HG03045 (cell line): ENCODE measurements around the gene CDH1.
A peak's percentile ranks its signal among the peaks of the same experiment; 100 is the strongest.

Experiments
- ATAC-seq: cut with Tn5 transposase; IDR thresholded peaks from one replicate; pipeline ENCODE4 v1.9.1; 2021; ENCODE audit warnings: mild to moderate bottlenecking, moderate library complexity; ENCODE audit not compliant: unreplicated experiment

Gene CDH1

GRCh38 chr16:68843482-68844210, 106.6 kb downstream of the CDH1 start, which contains the start of gene TANGO6:
Gene TANGO6 (plus strand): TSS chr16:68843531. CDS start chr16:68843618, 87 bp downstream.
- ATAC-seq: peak; percentile 87

- no peak for ATAC-seq
Observed at GRCh38 chr16:68844211-68844564, 107.1 kb downstream of the CDH1 start.

GRCh38 chr16:68848786-68849185, 111.7 kb downstream of the CDH1 start:
- no peak for ATAC-seq

GRCh38 chr16:68850481-68850880, 113.4 kb downstream of the CDH1 start:
- no peak for ATAC-seq

- no peak for ATAC-seq
Observed at GRCh38 chr16:68851601-68852000, 114.5 kb downstream of the CDH1 start.

GRCh38 chr16:68857479-68857878, 120.4 kb downstream of the CDH1 start:
- no peak for ATAC-seq

- ATAC-seq: no peak
Observed at GRCh38 chr16:68859828-68860227, 122.7 kb downstream of the CDH1 start.

GRCh38 chr16:68860978-68861892, 124.1 kb downstream of the CDH1 start:
- ATAC-seq: no peak

GRCh38 chr16:68866933-68867332, 129.8 kb downstream of the CDH1 start:
- no peak for ATAC-seq

- ATAC-seq: no peak
Observed at GRCh38 chr16:68869492-68870088, 132.5 kb downstream of the CDH1 start.

GRCh38 chr16:68873635-68874471, 136.8 kb downstream of the CDH1 start:
- ATAC-seq: no peak

GRCh38 chr16:68875871-68876270, 138.8 kb downstream of the CDH1 start:
- ATAC-seq: no peak

- ATAC-seq: no peak
Observed at GRCh38 chr16:68883685-68884084, 146.6 kb downstream of the CDH1 start.

- ATAC-seq: no peak
Observed at GRCh38 chr16:68884401-68884800, 147.3 kb downstream of the CDH1 start.
